ENCODE results near the gene ANKRD34A. TPM values are rescaled to one million over a fixed set of nuclear protein-coding genes. Genes with fewer than 3 reads are reported as not detected.

ANKRD34A gene
- polyA plus RNA-seq, 1 experiment = 0.83 TPM

DNA sequence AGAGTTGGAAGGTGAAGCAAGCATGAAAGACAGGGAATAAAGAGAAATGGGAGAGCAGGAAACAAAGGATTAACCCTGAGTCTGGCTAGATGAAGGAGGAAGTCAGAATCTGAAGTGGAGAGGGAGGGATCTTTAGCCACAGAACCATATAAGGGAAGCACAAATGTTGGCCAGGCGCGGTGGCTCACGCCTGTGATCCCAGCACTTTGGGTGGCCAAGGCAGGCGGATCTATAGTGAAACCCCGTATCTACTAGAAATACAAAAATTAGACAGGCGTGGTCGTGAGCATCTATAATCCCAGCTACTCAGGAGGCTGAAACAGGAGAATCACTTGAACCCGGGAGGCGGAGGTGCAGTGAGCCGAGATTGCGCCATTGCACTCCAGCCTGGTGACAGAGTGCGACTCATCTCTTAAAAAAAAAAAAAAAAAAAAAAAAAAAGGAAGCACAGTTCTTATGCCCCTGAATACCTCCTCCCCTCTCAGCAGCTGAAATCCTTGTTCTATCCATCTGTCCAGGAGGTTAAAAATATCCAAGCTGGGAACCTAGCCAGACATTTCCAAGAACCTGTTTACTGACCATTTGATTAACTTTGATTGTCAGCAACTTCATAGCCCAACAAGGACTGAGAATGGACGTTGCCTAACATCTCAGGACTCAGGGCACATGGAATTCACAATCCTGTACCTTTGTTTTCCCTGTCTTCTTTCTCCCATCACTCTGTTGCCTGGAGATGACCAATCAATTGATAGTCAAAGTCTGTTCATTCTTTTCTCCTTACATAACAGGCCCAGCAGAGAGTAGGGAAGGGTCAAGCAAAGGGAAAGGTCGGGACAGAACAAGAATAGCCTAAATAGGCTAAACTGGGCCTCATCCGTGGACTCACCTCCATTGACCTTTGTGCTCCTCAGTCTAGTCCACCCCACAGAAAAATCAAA, 21.4 kb upstream of the ANKRD34A start:
- Histone ChIP-seq H3K27ac (ENCODE audit: low read depth, low read length) (peak overlapping the region; percentile 77), H3K27me3 (ENCODE audit: control insufficient read depth, insufficient read depth, low read length) (no peaks in the 10 kb centered on the region), H3K9me3 (ENCODE audit: control insufficient read depth, insufficient read depth, low read length) (no peaks in the 10 kb centered on the region), H3K4me3 (ENCODE audit: low read depth, low read length) (no peak overlapping the region)
- TF ChIP-seq, protein P1, sequence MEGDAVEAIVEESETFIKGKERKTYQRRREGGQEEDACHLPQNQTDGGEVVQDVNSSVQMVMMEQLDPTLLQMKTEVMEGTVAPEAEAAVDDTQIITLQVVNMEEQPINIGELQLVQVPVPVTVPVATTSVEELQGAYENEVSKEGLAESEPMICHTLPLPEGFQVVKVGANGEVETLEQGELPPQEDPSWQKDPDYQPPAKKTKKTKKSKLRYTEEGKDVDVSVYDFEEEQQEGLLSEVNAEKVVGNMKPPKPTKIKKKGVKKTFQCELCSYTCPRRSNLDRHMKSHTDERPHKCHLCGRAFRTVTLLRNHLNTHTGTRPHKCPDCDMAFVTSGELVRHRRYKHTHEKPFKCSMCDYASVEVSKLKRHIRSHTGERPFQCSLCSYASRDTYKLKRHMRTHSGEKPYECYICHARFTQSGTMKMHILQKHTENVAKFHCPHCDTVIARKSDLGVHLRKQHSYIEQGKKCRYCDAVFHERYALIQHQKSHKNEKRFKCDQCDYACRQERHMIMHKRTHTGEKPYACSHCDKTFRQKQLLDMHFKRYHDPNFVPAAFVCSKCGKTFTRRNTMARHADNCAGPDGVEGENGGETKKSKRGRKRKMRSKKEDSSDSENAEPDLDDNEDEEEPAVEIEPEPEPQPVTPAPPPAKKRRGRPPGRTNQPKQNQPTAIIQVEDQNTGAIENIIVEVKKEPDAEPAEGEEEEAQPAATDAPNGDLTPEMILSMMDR (IDR thresholded peaks at IDR 0.05; ENCODE audit: low read depth, low read length) = no peak
- ChIA-PET POLR2A (no interaction called here), CTCF (interaction anchor here (0.6 to 2.3 kb wide), 3 partner anchors 8 to 46 kb away, joined by 3 to 7 read pairs (median 6); no protein-coding TSS in a partner anchor)
- DNase-seq (ENCODE audit: low read depth, low spot score) = no peak

DNA sequence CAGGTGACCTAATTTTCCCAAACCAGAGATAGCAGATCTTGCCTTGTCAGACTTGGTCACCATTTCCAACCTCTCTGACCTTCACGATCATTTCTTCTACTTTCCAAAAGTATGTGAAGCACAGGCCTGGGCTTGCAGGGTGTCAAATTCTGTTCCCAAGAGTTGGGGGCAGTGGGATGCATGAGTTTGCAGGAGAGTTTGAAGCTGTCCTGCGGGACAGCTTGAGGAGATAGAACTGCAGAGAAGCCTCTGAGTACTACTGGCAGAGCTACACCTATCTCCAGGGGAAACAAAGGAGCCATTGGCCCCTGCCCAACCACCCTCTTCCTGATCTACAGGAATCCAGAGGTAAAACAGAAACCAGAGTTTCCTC, 20.7 kb upstream of the ANKRD34A start:
- Histone ChIP-seq H3K27me3 (ENCODE audit: control insufficient read depth, insufficient read depth, low read length) (no peaks in the 10 kb centered on the region), H3K4me3 (ENCODE audit: low read depth, low read length) (no peak overlapping the region), H3K27ac (ENCODE audit: low read depth, low read length) (peak overlapping the region; percentile 77), H3K9me3 (ENCODE audit: control insufficient read depth, insufficient read depth, low read length) (no peaks in the 10 kb centered on the region)
- ChIA-PET POLR2A (no interaction called here), CTCF (interaction anchor here (1.3 kb wide), 1 partner anchor 58 kb away, joined by 3 read pairs; no protein-coding TSS in a partner anchor)
- no peak for DNase-seq (ENCODE audit: low read depth, low spot score)
- TF ChIP-seq, protein P1 (IDR thresholded peaks at IDR 0.05; ENCODE audit: low read depth, low read length) = no peak

DNA sequence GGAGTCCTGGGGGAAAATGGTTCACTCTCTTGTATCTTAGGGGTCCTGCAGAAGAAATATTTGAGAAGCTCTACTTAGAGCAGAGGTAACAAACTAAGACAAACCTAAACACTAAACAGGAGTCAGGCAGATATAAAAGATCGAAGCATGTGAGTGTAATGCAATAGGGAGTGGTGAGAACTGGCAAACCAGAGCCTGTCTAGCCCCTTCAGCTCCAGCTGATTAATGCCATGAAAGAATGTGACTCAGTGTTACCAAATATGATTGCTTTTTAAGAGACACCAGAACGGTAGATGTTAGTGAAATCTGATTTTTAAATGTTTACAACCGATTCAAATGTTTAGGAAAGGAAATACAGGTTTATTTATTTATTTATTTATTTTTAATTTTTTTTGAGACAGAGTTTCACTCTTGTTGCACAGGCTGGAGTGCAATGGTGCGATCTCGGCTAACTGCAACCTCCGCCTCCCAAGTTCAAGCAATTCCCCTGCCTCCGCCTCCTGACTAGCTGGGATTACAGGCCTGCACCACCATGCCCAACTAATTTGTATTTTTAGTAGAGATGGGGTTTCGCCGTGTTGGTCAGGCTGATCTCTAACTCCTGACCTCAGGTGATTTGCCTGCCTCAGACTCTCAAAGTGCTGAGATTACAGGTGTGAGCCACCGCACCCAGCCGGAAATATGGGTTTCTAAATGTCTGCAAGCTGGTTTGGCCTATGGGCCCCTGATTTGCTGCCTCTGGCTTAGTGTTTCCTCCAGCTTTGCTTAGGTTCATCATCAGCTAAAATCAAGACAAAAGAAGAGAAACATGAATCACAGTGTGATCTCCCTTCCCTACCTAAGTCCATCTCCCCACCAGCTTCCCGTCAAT, 19.8 kb upstream of the ANKRD34A start:
- DNase-seq (ENCODE audit: low read depth, low spot score) = no peak
- no peak overlapping the region for H3K4me3 ChIP-seq (ENCODE audit: low read depth, low read length)
- H3K27me3 ChIP-seq (ENCODE audit: control insufficient read depth, insufficient read depth, low read length) = no peaks in the 10 kb centered on the region
- ChIA-PET CTCF (interaction anchor here (0.6 to 1.3 kb wide), 2 partner anchors 57 to 139 kb away, joined by 3 to 8 read pairs; partner anchors contain the start of gene NUDT17), POLR2A (no interaction called here)
- H3K9me3 ChIP-seq (ENCODE audit: control insufficient read depth, insufficient read depth, low read length) = no peaks in the 10 kb centered on the region
- H3K27ac ChIP-seq (ENCODE audit: low read depth, low read length) = no peak overlapping the region
- TF ChIP-seq, protein P1 (IDR thresholded peaks at IDR 0.05; ENCODE audit: low read depth, low read length) = no peak

DNA sequence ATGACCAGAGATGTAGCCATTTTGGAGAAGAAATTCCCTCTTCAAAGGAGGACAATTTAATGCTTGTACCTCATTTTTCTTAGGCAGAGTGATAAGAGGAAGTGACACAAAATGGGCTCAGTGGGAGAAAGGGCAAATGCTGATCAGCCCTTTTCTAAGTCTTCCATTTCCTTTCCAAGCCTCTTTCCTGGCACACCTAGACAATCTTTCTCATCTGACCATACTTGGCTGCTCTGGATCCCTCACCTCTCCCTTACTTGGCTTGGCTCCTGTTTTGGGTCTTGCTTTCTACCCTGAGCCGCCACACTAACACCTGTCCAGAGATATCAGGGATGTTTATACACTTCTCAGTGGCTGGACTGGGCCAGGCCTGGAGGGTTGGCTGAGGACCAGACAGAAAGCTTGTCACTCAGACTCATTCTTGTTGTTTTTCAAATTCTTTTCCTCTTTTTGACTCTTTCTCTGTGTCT, 18.9 kb upstream of the ANKRD34A start:
- no peak for DNase-seq (ENCODE audit: low read depth, low spot score)
- H3K4me3 ChIP-seq (ENCODE audit: low read depth, low read length) = no peak overlapping the region
- no peaks in the 10 kb centered on the region for H3K27me3 ChIP-seq (ENCODE audit: control insufficient read depth, insufficient read depth, low read length)
- TF ChIP-seq, protein P1 (IDR thresholded peaks at IDR 0.05; ENCODE audit: low read depth, low read length) = no peak
- H3K9me3 ChIP-seq (ENCODE audit: control insufficient read depth, insufficient read depth, low read length) = no peaks in the 10 kb centered on the region
- ChIA-PET CTCF (no interaction called here), POLR2A (no interaction called here)
- no peak overlapping the region for H3K27ac ChIP-seq (ENCODE audit: low read depth, low read length)

Data from AG04450 (cell line).